HG02610 (cell line): ENCODE data around the gene SLC7A5.
"Not testable (repeated sequence)": the region's sequence is repeated elsewhere in the genome, so short reads cannot be mapped to it uniquely, and the experiment has no call there.

Experiments
- ATAC-seq: cut with Tn5 transposase; IDR thresholded peaks from one replicate; pipeline ENCODE4 v1.9.1; 2021; ENCODE audit warnings: mild to moderate bottlenecking, moderate library complexity; ENCODE audit not compliant: unreplicated experiment

Gene SLC7A5

DNA sequence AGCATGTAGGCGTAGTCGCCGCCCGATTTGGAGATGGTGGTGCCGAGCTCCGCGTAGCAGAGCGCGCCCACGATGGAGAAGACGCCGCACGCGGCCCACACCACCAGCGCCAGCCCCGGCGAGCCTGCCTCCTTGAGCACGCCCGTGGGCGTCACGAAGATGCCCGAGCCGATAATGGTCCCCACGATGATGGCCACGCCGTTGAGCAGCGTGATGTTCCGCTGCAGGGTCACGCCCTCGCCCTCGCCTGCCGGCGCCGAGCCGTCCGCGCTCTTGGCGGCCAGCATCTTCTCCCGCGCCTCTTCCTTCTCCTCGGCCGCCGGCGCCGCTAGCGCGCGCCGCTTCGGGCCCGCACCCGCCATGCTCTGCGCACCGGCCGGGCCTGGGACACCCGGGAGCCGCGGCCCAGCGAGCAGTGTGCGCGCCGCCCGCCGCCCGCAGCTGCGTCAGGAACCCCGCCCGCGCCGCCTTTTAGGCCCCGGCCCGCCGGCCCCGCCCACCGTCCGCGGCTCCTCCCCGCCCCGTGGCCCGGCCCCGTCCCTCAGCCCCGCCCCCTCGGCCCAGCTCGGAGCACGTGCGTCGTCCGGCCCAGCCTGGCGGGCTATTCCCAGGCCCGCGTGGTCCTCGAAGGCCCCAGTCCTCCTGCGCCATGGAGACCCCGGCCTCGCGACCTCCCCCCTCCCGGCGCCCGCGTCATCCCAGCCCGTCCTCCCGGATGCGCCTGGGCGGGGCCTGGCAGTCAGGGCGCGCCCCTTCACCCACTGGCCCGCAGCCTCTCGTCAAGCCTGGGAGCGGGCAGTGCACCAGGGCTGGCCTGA is at the start of gene SLC7A5:
Gene SLC7A5 (minus strand): TSS at position 447 of the 818 bp plus-strand sequence. CDS start 85 bp downstream, at position 362.
- peak; percentile 52 for ATAC-seq

DNA sequence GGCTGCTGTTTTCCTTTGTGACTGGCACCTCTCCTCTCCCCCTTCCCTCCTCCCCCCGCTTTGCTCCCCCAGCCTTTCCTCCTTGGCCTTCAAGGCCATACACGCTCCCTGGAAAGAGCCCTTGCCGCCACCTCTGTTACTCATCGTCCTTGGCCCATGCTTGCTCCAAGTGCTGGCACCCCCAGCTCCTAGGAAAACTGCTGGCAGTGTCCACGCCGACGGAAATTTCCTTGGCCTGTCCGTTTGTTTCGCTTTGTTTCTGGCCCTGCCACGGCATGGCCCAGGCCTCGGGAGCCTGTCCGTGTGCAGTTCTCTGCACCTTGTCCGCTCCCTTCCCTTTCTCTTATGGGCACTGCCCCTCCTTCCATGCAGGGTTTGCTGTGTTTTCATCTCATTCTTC is 49.0 kb upstream of the SLC7A5 start:
- no peak for ATAC-seq

- ATAC-seq: no peak
These were observed 48.2 kb upstream of the SLC7A5 start for GRCh38 chr16:87917503-87917902.

DNA sequence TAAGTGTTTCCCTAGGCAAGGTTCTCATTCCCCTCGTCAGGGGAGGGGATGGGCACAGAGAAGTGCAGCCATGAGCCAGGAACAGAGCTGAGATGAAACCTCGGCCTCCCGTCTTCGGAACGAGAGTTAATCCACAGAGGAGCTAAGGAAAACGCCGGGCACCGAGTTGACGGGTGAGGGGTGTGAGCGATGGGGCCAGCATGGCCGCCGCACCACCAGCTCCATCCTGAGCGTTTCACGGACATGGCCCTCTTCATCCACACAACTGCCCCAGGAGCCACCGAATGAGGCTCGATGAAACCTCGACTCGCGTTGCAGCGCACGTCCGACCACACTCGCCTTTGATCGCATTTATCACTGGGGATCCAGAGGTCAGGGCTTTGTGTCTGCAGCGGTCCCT is 45.5 kb upstream of the SLC7A5 start:
- ATAC-seq: no peak

GRCh38 chr16:87914021-87914725 is 44.9 kb upstream of the SLC7A5 start:
- ATAC-seq: not testable (repeated sequence)

DNA sequence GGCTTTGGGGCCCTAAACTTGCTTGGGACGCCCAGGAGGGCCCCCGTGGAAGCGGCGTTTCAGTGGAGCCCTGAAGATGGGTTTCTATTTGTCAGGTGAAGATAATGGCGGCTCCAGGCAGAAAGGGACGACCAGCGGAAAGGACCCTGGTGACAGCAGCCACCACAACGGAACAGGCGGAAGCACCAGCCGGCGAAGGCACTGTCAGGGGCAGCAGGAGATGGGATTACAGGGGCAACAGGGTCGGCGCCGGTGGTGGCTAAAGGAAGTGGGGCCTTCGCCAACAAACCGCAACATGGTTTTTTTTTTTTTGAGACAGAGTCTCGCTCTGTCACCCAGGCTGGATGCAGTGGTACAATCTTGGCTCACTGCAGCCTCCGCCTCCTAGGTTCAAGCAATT is 43.4 kb upstream of the SLC7A5 start:
- not testable (repeated sequence) for ATAC-seq

GRCh38 chr16:87911106-87911763 is 41.9 kb upstream of the SLC7A5 start:
- not testable (repeated sequence) for ATAC-seq

- peak; percentile 68 for ATAC-seq
These were observed 40.1 kb upstream of the SLC7A5 start for GRCh38 chr16:87909203-87909935.

- ATAC-seq: not testable (repeated sequence)
These were observed 38.8 kb upstream of the SLC7A5 start for GRCh38 chr16:87908101-87908500.

DNA sequence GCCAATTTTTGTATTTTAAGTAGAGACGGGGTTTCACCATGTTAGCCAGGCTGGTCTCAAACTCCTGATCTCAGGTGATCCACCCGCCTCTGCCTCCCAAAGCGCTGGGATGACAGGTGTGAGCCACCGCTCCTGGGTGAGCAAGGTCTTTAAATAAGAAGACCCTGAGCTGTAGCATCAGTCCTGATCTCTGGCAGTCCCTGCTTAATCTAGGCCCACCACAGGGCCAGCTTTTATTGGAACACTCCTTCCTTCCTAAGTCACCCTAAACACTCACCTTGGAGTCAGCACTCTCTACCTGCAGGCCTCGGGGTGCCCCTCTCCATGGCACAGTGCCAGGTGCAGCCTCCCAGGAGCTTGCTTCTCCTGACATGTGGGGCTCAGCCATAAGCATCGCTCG is 36.2 kb upstream of the SLC7A5 start:
- ATAC-seq: not testable (repeated sequence)

- not testable (repeated sequence) for ATAC-seq
These were observed 35.7 kb upstream of the SLC7A5 start for GRCh38 chr16:87904963-87905362.

DNA sequence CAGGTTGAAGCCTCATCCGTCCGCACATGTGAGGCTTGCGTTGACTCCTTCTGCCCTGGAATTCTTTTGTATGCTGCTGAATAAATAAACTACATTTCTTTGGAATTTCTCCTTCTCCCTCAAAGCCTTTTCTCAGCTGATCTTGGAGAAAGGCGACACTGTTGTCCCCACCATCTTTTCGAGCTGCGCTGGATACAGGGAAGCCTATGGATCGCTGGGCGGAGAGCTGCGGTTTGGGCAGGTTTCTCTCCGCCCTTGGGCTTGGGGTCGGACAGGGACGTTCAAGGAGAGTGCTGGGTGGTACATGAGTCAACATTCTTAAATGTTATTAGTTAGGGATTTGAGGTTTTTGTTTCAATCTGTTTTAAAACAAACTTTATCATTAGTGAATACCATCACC is 31.2 kb upstream of the SLC7A5 start:
- not testable (repeated sequence) for ATAC-seq

- no peak for ATAC-seq
These were observed 28.5 kb upstream of the SLC7A5 start for GRCh38 chr16:87897521-87898505.

- ATAC-seq: not testable (repeated sequence)
These were observed 27.7 kb upstream of the SLC7A5 start for GRCh38 chr16:87896924-87897520.

GRCh38 chr16:87896176-87896890 is 27.0 kb upstream of the SLC7A5 start:
- ATAC-seq: not testable (repeated sequence)

GRCh38 chr16:87895641-87896141 is 26.4 kb upstream of the SLC7A5 start:
- peak; percentile 74 for ATAC-seq

DNA sequence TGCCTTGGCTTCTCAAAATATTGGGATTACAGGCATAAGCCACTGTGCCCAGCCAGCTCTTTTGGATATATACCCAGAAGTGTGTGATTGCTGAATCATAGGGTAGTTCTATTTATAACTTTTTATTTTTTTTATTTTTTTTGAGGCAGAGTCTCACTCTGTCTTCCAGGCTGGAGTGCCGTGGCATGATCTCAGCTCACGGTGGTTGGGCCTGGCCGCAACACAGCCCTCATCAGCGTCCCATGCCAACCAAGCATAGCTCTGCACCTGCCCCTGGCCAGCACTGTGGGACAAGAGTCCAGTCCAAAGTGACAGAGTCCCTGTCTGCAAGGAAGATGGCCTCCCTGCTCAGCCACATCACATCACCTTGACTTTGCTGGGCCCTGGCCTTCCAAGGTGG is 24.7 kb upstream of the SLC7A5 start:
- ATAC-seq: not testable (repeated sequence)

GRCh38 chr16:87891764-87892163 is 22.5 kb upstream of the SLC7A5 start:
- ATAC-seq: no peak
